Gastrocnemius medialis (tissue), 4 donors: ENCODE data around the gene SRGN.

Source experiments
- CTCF ChIP-seq, 5 experiments: fragments of 450-650 bp in 3 of 5; fragments of 200-600 bp in 2 of 5; sonication (generic) in 2 of 5; IDR thresholded peaks in 4 of 5; conservative IDR thresholded peaks in 1 of 5; 1 replicate in 4 of 5; 2 replicates in 1 of 5; pipeline ENCODE4 v1.5.1; 2016 to 2019; ENCODE audit warnings: antibody characterized with exemption in 5 of 5, mild to moderate bottlenecking in 3 of 5, moderate library complexity in 3 of 5
- POLR2A ChIP-seq, 2 donors: fragments of 450-650 bp; IDR thresholded peaks; one replicate each; pipeline ENCODE4 v1.6.1; 2017; ENCODE audit warnings: antibody characterized with exemption in 2 of 2, mild to moderate bottlenecking in 2 of 2, moderate library complexity in 2 of 2

GRCh38 chr10:69061305-69062161, 26.4 kb upstream of the SRGN start:
- TF ChIP-seq CTCF (IDR thresholded peaks at IDR 0.05 in 4 of 5, conservative IDR thresholded peaks at IDR 0.05 in 1 of 5): no peak
- TF ChIP-seq POLR2A (IDR thresholded peaks at IDR 0.05): peak; percentile 16 to 68
